ENCODE results near the gene CPNE8. TPM values are rescaled to one million over a fixed set of nuclear protein-coding genes. Genes with fewer than 3 reads are reported as not detected.

CPNE8 gene
- total RNA-seq, 1 donor from 2014 or later: not detected

GRCh38 chr12:38838056-38838850 lies 67.1 kb downstream of the CPNE8 start:
- no peak for DNase-seq (ENCODE audit: low read depth)

- DNase-seq (ENCODE audit: low read depth): no peak
Observed at GRCh38 chr12:38831715-38832114, 73.7 kb downstream of the CPNE8 start.

- DNase-seq (ENCODE audit: low read depth): no peak
Observed at GRCh38 chr12:38825006-38825405, 80.4 kb downstream of the CPNE8 start.

- DNase-seq (ENCODE audit: low read depth): no peak
Observed at GRCh38 chr12:38823738-38824137, 81.7 kb downstream of the CPNE8 start.

GRCh38 chr12:38823314-38823713 lies 82.1 kb downstream of the CPNE8 start:
- no peak for DNase-seq (ENCODE audit: low read depth)

DNA sequence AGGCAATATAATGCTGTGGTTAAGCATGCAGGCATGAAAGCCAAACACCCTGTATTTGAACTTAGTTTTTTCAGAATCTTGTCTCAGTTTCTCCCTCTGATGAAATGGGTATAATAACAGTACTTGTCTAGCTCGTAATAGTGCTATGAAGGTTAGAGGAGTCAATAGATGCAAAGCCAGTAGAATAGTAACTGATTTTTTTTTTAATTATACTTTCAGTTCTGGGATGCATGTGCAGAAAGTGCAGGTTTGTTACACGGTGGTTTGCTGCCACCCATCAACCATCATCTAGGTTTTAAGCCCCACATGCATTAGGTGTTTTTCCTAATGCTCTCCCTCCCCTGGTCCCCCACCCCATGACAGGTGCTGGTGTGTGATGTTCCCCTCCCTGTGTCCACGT lies 87.4 kb downstream of the CPNE8 start:
- DNase-seq (ENCODE audit: low read depth): no peak

- no peak for DNase-seq (ENCODE audit: low read depth)
Observed at GRCh38 chr12:38813923-38814322, 91.5 kb downstream of the CPNE8 start.

- DNase-seq (ENCODE audit: low read depth): no peak
Observed at GRCh38 chr12:38811814-38812356, 93.5 kb downstream of the CPNE8 start.

- no peak for DNase-seq (ENCODE audit: low read depth)
Observed at GRCh38 chr12:38809832-38810231, 95.6 kb downstream of the CPNE8 start.

- peak; percentile 1 for DNase-seq (ENCODE audit: low read depth)
Observed at GRCh38 chr12:38788106-38788505, 117.3 kb downstream of the CPNE8 start.

DNA sequence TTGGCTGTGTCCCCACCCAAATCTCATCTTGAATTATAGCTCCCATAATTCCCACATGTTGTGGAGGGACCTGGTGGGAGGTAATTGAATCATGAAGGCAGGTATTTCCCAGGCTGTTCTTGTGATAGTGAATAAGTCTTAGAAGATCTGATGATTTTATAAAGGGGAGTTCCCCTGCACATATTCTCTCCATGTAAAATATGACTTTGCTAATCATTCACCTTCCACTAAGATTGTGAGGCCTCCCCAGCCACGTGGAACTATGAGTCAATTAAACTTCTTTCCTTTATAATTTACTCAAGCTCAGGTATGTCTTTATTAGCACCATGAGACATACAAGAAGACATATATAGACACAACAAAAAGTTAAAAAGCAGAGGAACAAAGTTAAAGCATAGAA lies 120.0 kb downstream of the CPNE8 start:
- no peak for DNase-seq (ENCODE audit: low read depth)

GRCh38 chr12:38783304-38783703 lies 122.1 kb downstream of the CPNE8 start:
- no peak for DNase-seq (ENCODE audit: low read depth)

GRCh38 chr12:38782359-38782758 lies 123.0 kb downstream of the CPNE8 start:
- no peak for DNase-seq (ENCODE audit: low read depth)

DNA sequence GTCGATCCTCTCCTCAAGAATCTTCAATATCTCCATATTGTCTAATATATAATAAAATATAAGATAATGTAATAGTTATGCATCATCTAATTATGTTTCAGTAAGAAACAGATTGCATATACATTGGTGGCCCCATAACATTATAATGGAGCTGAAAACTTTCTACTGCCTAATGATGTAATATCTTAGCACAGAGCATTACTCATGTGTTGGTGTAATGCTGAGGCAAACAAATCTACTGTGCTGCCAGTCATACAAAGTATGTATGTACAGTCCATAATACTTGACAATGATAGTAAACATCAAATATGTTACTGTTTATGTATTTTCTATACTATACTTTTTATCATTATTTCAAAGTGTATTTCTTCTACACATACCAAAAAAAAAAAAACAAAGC lies 128.7 kb downstream of the CPNE8 start:
- no peak for DNase-seq (ENCODE audit: low read depth)

GRCh38 chr12:38775457-38775856 lies 129.9 kb downstream of the CPNE8 start:
- DNase-seq (ENCODE audit: low read depth): no peak

GRCh38 chr12:38772437-38772836 lies 133.0 kb downstream of the CPNE8 start:
- no peak for DNase-seq (ENCODE audit: low read depth)

GRCh38 chr12:38771871-38772270 lies 133.5 kb downstream of the CPNE8 start:
- DNase-seq (ENCODE audit: low read depth): no peak

DNA sequence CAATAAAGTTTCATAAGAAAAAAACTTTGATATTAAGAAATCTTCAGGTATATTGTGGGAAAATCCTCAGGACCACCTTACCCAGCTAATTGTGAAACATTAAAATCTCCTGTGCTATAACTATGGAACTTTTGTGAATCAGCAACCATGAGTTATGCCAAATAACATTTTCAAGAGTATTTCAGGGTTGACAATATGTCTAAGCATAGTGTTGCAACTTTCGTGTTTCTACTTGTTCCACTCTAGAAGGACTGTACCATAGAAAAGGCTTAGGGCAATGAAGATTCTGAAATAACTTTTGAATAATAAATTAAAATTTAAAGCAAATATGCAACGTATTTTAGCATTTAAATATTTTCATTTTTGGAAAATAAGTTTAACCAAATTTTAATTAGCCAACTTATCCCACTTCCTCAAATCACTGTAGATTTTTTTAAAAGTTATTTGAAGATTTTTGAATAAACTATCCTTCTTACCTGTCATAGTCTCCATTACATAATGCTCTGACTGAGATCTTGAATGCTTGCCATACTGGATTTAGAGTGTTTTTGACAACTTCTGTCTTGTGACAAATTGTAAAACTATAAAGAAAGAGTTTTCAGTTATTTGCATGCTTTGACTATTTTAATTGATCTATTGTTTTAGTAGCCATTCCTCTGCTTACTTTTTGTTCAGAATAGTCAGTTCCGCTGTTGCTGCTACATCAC lies 143.6 kb downstream of the CPNE8 start:
- no peak for DNase-seq (ENCODE audit: low read depth)

DNA sequence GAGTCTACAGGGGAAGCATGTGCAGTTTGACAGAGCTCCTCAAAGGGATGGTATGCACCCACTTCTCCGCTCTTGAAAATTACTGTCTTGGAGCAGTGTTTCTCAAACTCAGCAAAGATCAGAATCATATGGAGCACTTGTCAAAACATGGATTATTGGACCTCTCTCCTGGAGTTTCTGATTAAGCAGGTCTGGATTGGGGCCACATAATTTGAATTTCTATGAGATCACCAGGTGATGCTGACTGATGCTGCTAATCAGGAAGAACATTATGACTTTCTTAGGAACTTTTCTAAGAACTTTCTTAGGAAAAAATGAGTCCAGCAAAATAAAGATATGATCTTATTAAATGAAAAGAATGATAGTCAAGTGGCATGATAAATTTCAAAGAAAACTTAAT lies 144.3 kb downstream of the CPNE8 start:
- no peak for DNase-seq (ENCODE audit: low read depth)

DNA sequence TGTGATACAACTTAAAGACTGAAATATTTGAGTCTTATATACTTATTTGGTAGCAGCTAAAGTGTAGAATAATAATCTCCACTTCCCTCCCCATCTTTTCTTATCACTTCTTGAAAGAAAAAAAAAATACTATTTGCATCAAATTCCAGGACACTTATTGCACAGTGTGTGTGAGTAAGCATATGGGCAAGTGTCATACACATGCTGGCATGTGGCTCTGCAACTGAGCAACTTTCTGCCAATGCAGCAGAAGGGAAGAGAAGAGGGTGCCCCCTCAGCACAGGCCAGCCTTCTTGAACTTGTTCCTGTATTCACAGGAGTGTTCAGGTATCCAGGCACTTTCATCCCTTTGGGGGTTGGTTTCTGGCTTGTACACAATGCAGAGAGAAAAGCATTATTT lies 145.8 kb downstream of the CPNE8 start:
- no peak for DNase-seq (ENCODE audit: low read depth)

DNA sequence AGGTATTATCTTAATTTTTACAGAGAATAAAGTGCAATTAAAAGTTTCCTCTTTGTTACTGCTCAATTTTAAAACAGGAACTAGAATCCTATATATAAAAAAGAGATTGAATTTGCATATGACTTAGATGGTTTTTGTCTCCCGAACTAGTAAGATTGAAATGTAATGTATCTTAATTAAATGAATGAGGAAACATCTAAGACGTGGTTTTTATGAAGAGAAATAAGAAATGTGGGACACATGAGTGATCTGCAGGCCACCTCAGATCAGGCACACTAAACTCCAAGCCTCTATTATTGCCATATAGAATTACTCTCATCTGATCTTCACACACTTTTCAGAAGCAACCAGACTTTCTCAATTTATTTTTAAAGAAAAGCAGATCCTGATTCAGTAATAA lies 158.6 kb downstream of the CPNE8 start:
- DNase-seq (ENCODE audit: low read depth): no peak

DNA sequence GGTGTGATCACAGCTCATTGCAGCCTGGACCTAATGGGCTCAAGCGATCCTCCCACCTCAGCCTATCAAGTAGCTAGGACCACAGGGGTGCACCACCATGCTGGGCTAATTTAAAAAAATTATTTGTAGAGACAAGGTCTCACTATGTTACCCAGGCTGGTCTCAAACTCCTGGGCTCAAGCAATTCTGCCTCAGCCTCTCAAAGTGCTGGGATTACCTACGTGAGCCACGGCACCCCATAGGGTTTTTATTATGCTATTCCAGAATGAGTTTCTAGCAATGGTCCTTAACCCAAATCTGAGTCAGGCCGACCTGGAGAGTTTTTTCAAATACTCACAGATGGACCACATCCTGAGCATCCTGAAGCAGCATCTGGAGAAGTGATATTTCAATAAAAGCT lies 159.8 kb downstream of the CPNE8 start:
- no peak for DNase-seq (ENCODE audit: low read depth)

DNA sequence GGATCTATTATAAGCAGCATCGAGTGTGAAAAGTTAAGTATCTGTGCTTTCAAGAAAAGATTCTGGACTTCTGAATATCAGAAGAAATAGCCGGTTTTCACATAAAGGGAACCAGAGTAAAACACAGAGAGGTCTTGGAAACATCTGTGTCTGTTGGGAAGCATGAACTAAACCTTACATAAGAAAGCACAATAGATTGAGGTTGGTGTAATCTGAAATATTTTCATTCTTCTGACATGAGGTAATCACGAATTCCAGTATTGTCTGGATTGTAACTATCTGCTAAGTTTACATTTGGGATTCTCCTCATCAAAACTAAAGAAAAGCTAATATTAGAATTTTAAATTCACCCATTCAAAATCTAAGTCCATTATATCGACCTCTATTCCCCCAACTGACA lies 161.3 kb downstream of the CPNE8 start:
- no peak for DNase-seq (ENCODE audit: low read depth)
